Transverse colon (tissue), 4 donors: ENCODE data around the gene GALNT6. TPM values are rescaled to one million over a fixed set of nuclear protein-coding genes. Genes with fewer than 3 reads are reported as not detected.
"Not testable (repeated sequence)": the region's sequence is repeated elsewhere in the genome, so short reads cannot be mapped to it uniquely, and the experiment has no call there.

Source experiments
- DNase-seq: peaks from one replicate; pipeline ENCODE4 v3.0.0-alpha.2; 2019
- H3K27ac ChIP-seq, 4 donors: fragments of 200-600 bp; sonication (generic); 2 replicates each; pipeline ENCODE4 v1.5.1; 2016 to 2018; ENCODE audit warnings: inconsistent platforms in 4 of 4
- H3K27me3 ChIP-seq: fragments of 200-600 bp; sonication (generic); 2 replicates; pipeline ENCODE4 v1.5.1; 2017; ENCODE audit warnings: inconsistent platforms
- H3K36me3 ChIP-seq, 4 donors: fragments of 200-600 bp; sonication (generic); 2 replicates each; pipeline ENCODE4 v1.5.1; 2017 to 2019; ENCODE audit warnings: inconsistent platforms in 4 of 4
- H3K4me1 ChIP-seq, 4 donors: fragments of 200-600 bp; sonication (generic); 2 replicates each; pipeline ENCODE4 v1.5.1; 2017 to 2020; ENCODE audit warnings: inconsistent platforms in 4 of 4
- H3K4me3 ChIP-seq, 4 donors: fragments of 200-600 bp; sonication (generic); 1 replicate in 1 of 4; 2 replicates in 3 of 4; pipeline versions ENCODE4 v1.5.1 to v1.6.1; 2017 to 2019; ENCODE audit warnings: inconsistent platforms in 4 of 4
- H3K9me3 ChIP-seq, 2 donors: fragments of 200-600 bp; sonication (generic); 2 replicates each; pipeline ENCODE4 v1.5.1; 2017 to 2019; ENCODE audit warnings: inconsistent platforms in 2 of 2
- EP300 ChIP-seq: sonication (generic); formaldehyde crosslinking; IDR thresholded peaks from one replicate; pipeline ENCODE4 v1.6.1; 2017; ENCODE audit warnings: antibody characterized with exemption, low read depth
- POLR2A ChIP-seq: fragments of 450-650 bp; IDR thresholded peaks from one replicate; pipeline ENCODE4 v1.6.1; 2016; ENCODE audit warnings: antibody characterized with exemption, mild to moderate bottlenecking, moderate library complexity
- POLR2AphosphoS5 ChIP-seq, 3 donors: sonication (generic); formaldehyde crosslinking; IDR thresholded peaks; one replicate each; pipeline ENCODE4 v1.6.1; 2016; ENCODE audit warnings: antibody characterized with exemption in 3 of 3
- WGBS, 2 donors: methylation state at CpG; one replicate each; pipeline ENCODE4 v1.1.5; 2018; ENCODE audit warnings: low coverage in 1 of 2; 5-methylcytosine and 5-hydroxymethylcytosine counted together
- in situ Hi-C, 4 donors: fragments of 200-750 bp; cut with MboI; loops; one replicate each; pipeline versions ENCODE4 v1.15.0 to v1.15.1; 2017; ENCODE audit warnings: low sequenced_read_pairs in 3 of 4, low pct_ligation_motif_present in 1 of 4, low pct_unique_long_range_greater_than_20kb in 1 of 4
- intact Hi-C: fragments of 100-400 bp; cut with DNase I; formaldehyde crosslinking; loops from one replicate; pipeline ENCODE4 v1.15.1; 2023; ENCODE audit warnings: low total_unique reads
- total RNA-seq, 4 donors: library from RNA; depleted of rRNA; stranded (reverse); fragments of >200 nt; gene quantifications; one replicate each; pipeline ENCODE4 v1.1.0, GENCODE V29; 2016
- TF ChIP-seq, protein P1 (sequence below), 5 experiments: fragments of 200-600 bp in 3 of 5; fragments of 450-650 bp in 2 of 5; sonication (generic) in 3 of 5; IDR thresholded peaks; 1 replicate in 2 of 5; 2 replicates in 3 of 5; pipeline ENCODE4 v1.5.1; 2016 to 2017; ENCODE audit warnings: antibody characterized with exemption in 5 of 5, inconsistent platforms in 3 of 5, mild to moderate bottlenecking in 2 of 5, moderate library complexity in 1 of 5

GALNT6 gene
- total RNA-seq, 4 donors from 2014 or later: 17.5 to 52.7 (median 26.8) TPM

GRCh38 chr12:51341251-51342007 lies 49.8 kb downstream of the GALNT6 start:
- H3K36me3 ChIP-seq: no peaks in the 10 kb centered on the region
- WGBS, 2 donors: 23 to 29% methylated on average over 3 to 9 of the region's 9 CpGs
- intact Hi-C loops (no loop called here), in situ Hi-C loops (loop anchor here (5.0 to 25.0 kb wide), 3 partner anchors 69 to 279 kb away; partner anchors contain the start of gene SMAGP (in 1 of the 4))
- H3K4me3 ChIP-seq: peak overlapping the region in 1 of 4 donors; percentile 32
- no peaks in the 10 kb centered on the region for H3K27me3 ChIP-seq
- no peak for TF ChIP-seq POLR2A
- TF ChIP-seq, protein P1, sequence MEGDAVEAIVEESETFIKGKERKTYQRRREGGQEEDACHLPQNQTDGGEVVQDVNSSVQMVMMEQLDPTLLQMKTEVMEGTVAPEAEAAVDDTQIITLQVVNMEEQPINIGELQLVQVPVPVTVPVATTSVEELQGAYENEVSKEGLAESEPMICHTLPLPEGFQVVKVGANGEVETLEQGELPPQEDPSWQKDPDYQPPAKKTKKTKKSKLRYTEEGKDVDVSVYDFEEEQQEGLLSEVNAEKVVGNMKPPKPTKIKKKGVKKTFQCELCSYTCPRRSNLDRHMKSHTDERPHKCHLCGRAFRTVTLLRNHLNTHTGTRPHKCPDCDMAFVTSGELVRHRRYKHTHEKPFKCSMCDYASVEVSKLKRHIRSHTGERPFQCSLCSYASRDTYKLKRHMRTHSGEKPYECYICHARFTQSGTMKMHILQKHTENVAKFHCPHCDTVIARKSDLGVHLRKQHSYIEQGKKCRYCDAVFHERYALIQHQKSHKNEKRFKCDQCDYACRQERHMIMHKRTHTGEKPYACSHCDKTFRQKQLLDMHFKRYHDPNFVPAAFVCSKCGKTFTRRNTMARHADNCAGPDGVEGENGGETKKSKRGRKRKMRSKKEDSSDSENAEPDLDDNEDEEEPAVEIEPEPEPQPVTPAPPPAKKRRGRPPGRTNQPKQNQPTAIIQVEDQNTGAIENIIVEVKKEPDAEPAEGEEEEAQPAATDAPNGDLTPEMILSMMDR (IDR thresholded peaks at IDR 0.05): peak; percentile 96 to 99 (median 98)
- H3K4me1 ChIP-seq: peaks cover 0 to 7% (median 0%) of the 10 kb centered on the region in 4 donors
- no peaks in the 10 kb centered on the region for H3K9me3 ChIP-seq
- DNase-seq: peak; percentile 82
- peak overlapping the region in 3 of 4 donors; percentile 30 to 54 (median 36) for H3K27ac ChIP-seq

DNA sequence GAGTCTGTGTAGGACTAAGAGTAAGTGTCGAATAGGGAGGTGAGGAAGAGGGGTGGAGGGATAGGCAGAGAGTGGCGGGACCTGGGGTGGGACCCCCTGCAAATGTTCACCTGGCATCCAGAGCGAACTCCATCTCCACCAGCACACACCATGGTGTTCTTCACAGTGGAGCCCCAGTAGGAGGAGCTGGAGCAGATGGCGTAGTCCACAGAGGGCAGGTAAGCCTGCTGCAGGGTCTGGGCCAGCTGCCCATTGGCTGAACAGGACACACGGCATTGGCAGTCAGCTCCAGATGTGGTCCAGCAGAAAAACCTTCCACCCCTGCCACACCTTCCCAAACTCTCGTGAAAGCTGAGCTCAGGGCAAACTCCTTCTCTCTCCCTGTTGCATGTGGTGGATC lies 51.5 kb downstream of the GALNT6 start:
- intact Hi-C loops (no loop called here), in situ Hi-C loops (loop anchor here (5.0 to 25.0 kb wide), 4 partner anchors 67 to 277 kb away; partner anchors contain the start of gene SMAGP (in 1 of the 4))
- DNase-seq: no peak
- H3K27me3 ChIP-seq: no peaks in the 10 kb centered on the region
- no peaks in the 10 kb centered on the region for H3K9me3 ChIP-seq
- TF ChIP-seq, protein P1 (IDR thresholded peaks at IDR 0.05): no peak
- no peak for TF ChIP-seq EP300
- TF ChIP-seq POLR2AphosphoS5 (IDR thresholded peaks at IDR 0.05): no peak
- TF ChIP-seq POLR2A: no peak
- H3K27ac ChIP-seq: no peak overlapping the region
- H3K36me3 ChIP-seq: no peaks in the 10 kb centered on the region
- H3K4me3 ChIP-seq: no peak overlapping the region
- H3K4me1 ChIP-seq: peaks cover 0 to 17% (median 8%) of the 10 kb centered on the region in 4 donors
- 83 to 90% methylated on average over 2 to 6 of the region's 6 CpGs for WGBS, 2 donors

DNA sequence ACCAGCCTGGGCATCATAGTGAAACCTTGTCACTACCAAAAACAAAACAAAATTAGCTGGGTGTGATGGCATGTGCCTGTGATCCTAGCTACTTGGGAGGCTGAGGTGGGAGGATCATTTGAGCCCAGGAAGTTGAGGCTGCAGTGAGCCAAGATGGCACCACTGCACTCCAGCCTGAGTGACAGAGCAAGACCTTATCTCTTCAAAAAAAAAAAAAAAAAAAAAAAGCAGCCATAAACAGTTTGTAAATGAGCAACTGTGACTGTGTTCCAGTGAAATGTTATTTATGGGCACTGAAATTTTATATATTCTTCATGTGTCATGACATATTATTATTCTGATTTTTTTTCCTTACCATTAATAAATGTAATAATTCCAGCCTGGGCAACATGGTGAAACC lies 53.9 kb downstream of the GALNT6 start:
- H3K27me3 ChIP-seq, intact Hi-C loops, H3K27ac ChIP-seq, H3K9me3 ChIP-seq, DNase-seq, H3K36me3 ChIP-seq, H3K4me3 ChIP-seq: not testable (repeated sequence)
- peaks cover 0 to 30% (median 12%) of the 10 kb centered on the region in 4 donors for H3K4me1 ChIP-seq
- in situ Hi-C loops: loop anchor here in 2 of 4 donors (10.0 to 25.0 kb wide), 2 partner anchors 73 to 275 kb away; no protein-coding TSS in a partner anchor

DNA sequence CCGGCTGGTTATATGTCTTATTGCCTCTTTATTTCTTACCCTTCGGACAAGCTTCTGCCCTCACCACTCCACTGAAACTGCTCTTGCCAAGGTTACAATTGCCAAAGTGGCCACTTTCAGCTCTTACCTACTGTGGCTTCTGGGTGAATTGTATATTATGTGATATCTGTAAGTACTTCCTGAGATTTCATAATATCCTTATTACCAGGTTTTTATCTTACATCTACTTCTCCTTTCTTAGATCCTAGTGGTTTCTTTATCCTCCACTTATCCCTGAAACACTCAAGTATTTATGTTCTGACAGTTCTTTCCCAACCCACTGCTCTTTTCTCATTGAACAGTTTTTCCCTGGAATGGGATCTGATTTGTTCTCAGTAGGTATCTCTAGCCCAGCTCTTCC lies 55.3 kb downstream of the GALNT6 start:
- Histone ChIP-seq H3K36me3 (no peaks in the 10 kb centered on the region), H3K27me3 (no peaks in the 10 kb centered on the region), H3K9me3 (no peaks in the 10 kb centered on the region), H3K27ac (peak overlapping the region in 2 of 4 donors; percentile 70 to 72), H3K4me1 (peaks cover 0 to 27% (median 13%) of the 10 kb centered on the region in 4 donors), H3K4me3 (no peak overlapping the region)
- no peak for DNase-seq
- 65 to 83% methylated on average over 2 of the region's 2 CpGs for WGBS, 2 donors
- in situ Hi-C loops (loop anchor here in 2 of 4 donors (10.0 to 25.0 kb wide), 2 partner anchors 71 to 274 kb away; no protein-coding TSS in a partner anchor), intact Hi-C loops (no loop called here)
- TF ChIP-seq, protein P1 (IDR thresholded peaks at IDR 0.05): no peak
- TF ChIP-seq POLR2AphosphoS5 (IDR thresholded peaks at IDR 0.05) (no peak), EP300 (no peak), POLR2A (no peak)
